Activated CD4-positive, alpha-beta T cell treated with anti-CD3 and anti-CD28 coated beads, Interleukin-2, amount 50 U/mL, for 1 hour (primary cell): ENCODE measurements around the gene GPM6B.

Experiments
- DNase-seq: peaks from one replicate; pipeline ENCODE4 v3.0.0-alpha.2; 2020

The GPM6B gene

GRCh38 chrX:13821738-13822137 is 4.8 kb upstream of the GPM6B start:
- DNase-seq: no peak

GRCh38 chrX:13816176-13816575 is 717 bp downstream of the GPM6B start:
- no peak for DNase-seq

- no peak for DNase-seq
These were observed 1.2 kb downstream of the GPM6B start for GRCh38 chrX:13815664-13816063.

- DNase-seq: no peak
These were observed 8.0 kb downstream of the GPM6B start for GRCh38 chrX:13808865-13809264.

GRCh38 chrX:13808293-13808692 is 8.6 kb downstream of the GPM6B start:
- no peak for DNase-seq

GRCh38 chrX:13805241-13805640 is 11.7 kb downstream of the GPM6B start:
- DNase-seq: no peak

- DNase-seq: no peak
These were observed 13.8 kb downstream of the GPM6B start for GRCh38 chrX:13803116-13803515.

- no peak for DNase-seq
These were observed 18.7 kb downstream of the GPM6B start for GRCh38 chrX:13798184-13798583.

- no peak for DNase-seq
These were observed 19.4 kb downstream of the GPM6B start for GRCh38 chrX:13797512-13797911.

- DNase-seq: no peak
These were observed 22.5 kb downstream of the GPM6B start for GRCh38 chrX:13794417-13794816.

- DNase-seq: no peak
These were observed 23.0 kb downstream of the GPM6B start for GRCh38 chrX:13793897-13794296.

- DNase-seq: no peak
These were observed 25.3 kb downstream of the GPM6B start for GRCh38 chrX:13791559-13791958.

GRCh38 chrX:13791145-13791544 is 25.7 kb downstream of the GPM6B start:
- DNase-seq: no peak

GRCh38 chrX:13790206-13791131 is 26.4 kb downstream of the GPM6B start:
- no peak for DNase-seq

- no peak for DNase-seq
These were observed 30.8 kb downstream of the GPM6B start for GRCh38 chrX:13786048-13786447.

- DNase-seq: no peak
These were observed 35.9 kb downstream of the GPM6B start for GRCh38 chrX:13780868-13781427.

GRCh38 chrX:13778916-13779315 is 38.0 kb downstream of the GPM6B start:
- DNase-seq: no peak

- no peak for DNase-seq
These were observed 40.5 kb downstream of the GPM6B start for GRCh38 chrX:13776387-13776786.

- no peak for DNase-seq
These were observed 41.1 kb downstream of the GPM6B start for GRCh38 chrX:13775837-13776236.

GRCh38 chrX:13774696-13775095 is 42.2 kb downstream of the GPM6B start:
- DNase-seq: no peak

- no peak for DNase-seq
These were observed 46.8 kb downstream of the GPM6B start for GRCh38 chrX:13770013-13770535.

GRCh38 chrX:13768939-13769338 is 48.0 kb downstream of the GPM6B start:
- no peak for DNase-seq

GRCh38 chrX:13764765-13765164 is 52.1 kb downstream of the GPM6B start:
- DNase-seq: no peak

- DNase-seq: no peak
These were observed 52.6 kb downstream of the GPM6B start for GRCh38 chrX:13764281-13764680.
